ENCODE measurements around the gene IL15RA. TPM values are rescaled to one million over a fixed set of nuclear protein-coding genes. Genes with fewer than 3 reads are reported as not detected.

Gene IL15RA, protein sequence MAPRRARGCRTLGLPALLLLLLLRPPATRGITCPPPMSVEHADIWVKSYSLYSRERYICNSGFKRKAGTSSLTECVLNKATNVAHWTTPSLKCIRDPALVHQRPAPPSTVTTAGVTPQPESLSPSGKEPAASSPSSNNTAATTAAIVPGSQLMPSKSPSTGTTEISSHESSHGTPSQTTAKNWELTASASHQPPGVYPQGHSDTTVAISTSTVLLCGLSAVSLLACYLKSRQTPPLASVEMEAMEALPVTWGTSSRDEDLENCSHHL
- total RNA-seq (10 to 100 TPM; 14.7 to 46.2 TPM), polyA plus RNA-seq (ENCODE audit: insufficient read length in 6 of 6) (1 to 10 TPM; 4.4 to 9.1 (median 6.3) TPM)
- long read RNA-seq, donor 1, partial matches to known transcripts = 0 of 2 reads
- long read RNA-seq, donor 1, other reads (novel, unspliced or antisense) = 0 of 2 reads
- long read RNA-seq, donor 2, partial matches to known transcripts = 0 of 1 reads
- long read RNA-seq, donor 2, other reads (novel, unspliced or antisense) = 0 of 1 reads
- long read RNA-seq, donor 3 = 0 reads
- long read RNA-seq, donor 4, partial matches to known transcripts = 0 of 11 reads
- long read RNA-seq, donor 4, other reads (novel, unspliced or antisense) = 3 of 11 reads
- long read RNA-seq, donor 5, partial matches to known transcripts = 0 of 1 reads
- long read RNA-seq, donor 5, other reads (novel, unspliced or antisense) = 0 of 1 reads
- long read RNA-seq, donor 6, partial matches to known transcripts = 0 of 1 reads
- long read RNA-seq, donor 6, other reads (novel, unspliced or antisense) = 0 of 1 reads
- long read RNA-seq, donor 7 = 0 reads
- long read RNA-seq, donor 8, partial matches to known transcripts = 0 of 2 reads
- long read RNA-seq, donor 8, other reads (novel, unspliced or antisense) = 0 of 2 reads
- long read RNA-seq, donor 9 = 0 reads
- long read RNA-seq, donor 10, transcript IL15RA-204 (7 exons, 1,626 nt) = major isoform, 5 of 17 reads
- long read RNA-seq, donor 10, partial matches to known transcripts = 0 of 17 reads
- long read RNA-seq, donor 10, other reads (novel, unspliced or antisense) = 6 of 17 reads
- long read RNA-seq, donor 11 = 0 reads
- long read RNA-seq, donor 12 = 0 reads

DNA sequence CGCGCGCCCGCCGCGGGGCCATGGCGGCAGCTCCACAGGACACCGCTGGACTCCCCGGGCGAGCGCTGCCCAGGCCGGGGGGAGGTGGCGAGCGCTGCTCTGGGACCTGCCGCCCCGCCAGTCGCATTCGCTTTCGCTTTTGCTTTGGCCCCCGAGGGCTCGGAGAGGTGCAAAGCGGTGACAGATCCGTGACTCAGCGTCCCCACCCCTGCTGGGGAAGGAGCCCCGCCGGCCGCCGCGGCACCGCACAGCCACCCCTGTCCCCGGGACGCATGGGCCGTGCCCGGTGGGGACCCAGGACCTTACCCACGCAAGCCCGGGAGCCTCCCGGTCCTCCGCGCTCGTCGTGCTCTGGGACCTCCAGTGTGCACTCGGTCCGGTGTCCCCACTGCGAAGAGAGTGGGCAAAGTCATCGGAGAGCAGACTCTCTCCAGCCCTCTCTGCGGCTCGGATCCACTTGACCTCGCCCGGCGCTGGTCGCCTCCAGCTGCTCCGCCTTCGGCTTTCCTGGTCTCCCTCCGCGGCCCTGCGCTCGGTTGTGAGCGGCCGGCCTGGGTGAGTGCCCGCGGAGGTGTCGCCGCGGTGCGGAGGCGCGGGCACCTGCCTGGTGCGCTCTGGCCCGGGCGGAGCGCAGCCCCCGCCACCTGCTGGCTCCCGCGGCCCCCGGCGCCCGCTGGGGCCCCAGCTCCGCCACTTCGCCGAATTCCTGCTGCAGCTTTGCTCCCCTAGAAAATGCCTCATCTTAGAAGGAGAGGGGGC lies at the start of gene IL15RA:
IL15RA (minus strand) TSS at position 73 of the 759 bp plus-strand sequence; CDS start at position 22, 51 bp downstream.
- H3K27me3 ChIP-seq = no peaks in the 10 kb centered on the region
- no peaks in the 10 kb centered on the region for H3K36me3 ChIP-seq
- intact Hi-C loops (cut with DNase I) = no loop called here
- H3K4me3 ChIP-seq = peak within 1 kb of the TSS; percentile 79 to 92
- TF ChIP-seq, protein P1, sequence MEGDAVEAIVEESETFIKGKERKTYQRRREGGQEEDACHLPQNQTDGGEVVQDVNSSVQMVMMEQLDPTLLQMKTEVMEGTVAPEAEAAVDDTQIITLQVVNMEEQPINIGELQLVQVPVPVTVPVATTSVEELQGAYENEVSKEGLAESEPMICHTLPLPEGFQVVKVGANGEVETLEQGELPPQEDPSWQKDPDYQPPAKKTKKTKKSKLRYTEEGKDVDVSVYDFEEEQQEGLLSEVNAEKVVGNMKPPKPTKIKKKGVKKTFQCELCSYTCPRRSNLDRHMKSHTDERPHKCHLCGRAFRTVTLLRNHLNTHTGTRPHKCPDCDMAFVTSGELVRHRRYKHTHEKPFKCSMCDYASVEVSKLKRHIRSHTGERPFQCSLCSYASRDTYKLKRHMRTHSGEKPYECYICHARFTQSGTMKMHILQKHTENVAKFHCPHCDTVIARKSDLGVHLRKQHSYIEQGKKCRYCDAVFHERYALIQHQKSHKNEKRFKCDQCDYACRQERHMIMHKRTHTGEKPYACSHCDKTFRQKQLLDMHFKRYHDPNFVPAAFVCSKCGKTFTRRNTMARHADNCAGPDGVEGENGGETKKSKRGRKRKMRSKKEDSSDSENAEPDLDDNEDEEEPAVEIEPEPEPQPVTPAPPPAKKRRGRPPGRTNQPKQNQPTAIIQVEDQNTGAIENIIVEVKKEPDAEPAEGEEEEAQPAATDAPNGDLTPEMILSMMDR (IDR thresholded peaks at IDR 0.05) = peak in 1 of 2 donors; percentile 13
- ATAC-seq (peak; percentile 85), DNase-seq (peak; percentile 54 to 96 (median 78))
- H3K4me1 ChIP-seq = peaks cover 0 to 45% of the 10 kb centered on the region in 2 donors
- H3K27ac ChIP-seq = peak within 1 kb of the TSS; percentile 97 to 98
- no peaks in the 10 kb centered on the region for H3K9me3 ChIP-seq

DNA sequence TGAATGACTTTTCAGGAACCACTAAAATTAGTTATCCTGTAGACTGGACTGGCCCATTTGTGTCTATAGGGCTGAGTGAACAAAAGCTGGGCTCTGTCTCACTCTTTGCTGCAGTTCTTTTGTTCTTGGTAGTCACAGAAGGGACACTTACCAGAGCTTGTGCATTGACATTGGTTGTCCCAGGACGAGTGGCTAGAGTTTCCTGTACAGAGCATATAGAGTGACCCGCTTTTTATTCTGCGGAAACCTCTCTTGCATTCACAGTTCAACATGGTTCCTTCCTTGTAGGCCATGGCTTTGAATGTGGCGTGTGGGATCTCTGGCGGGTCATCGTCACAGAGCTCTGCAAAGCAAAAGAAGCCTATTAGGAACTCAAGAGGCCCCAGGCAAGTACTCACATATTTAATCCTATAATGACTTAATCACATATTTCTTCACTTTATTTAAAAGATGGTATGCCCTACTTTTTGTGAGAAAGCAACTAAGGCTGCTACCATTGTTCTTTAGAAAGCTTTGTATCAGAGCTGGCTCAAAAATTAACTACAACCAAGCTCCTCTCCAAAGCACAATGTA lies 48.4 kb upstream of the IL15RA start:
- intact Hi-C loops (cut with DNase I) = no loop called here
- H3K27me3 ChIP-seq = no peaks in the 10 kb centered on the region
- ATAC-seq (no peak), DNase-seq (no peak)
- no peaks in the 10 kb centered on the region for H3K4me1 ChIP-seq
- no peak overlapping the region for H3K4me3 ChIP-seq
- no peak overlapping the region for H3K27ac ChIP-seq
- TF ChIP-seq, protein P1 (IDR thresholded peaks at IDR 0.05) = no peak
- no peaks in the 10 kb centered on the region for H3K36me3 ChIP-seq
- H3K9me3 ChIP-seq = peaks cover 0 to 5% of the 10 kb centered on the region in 2 donors

DNA sequence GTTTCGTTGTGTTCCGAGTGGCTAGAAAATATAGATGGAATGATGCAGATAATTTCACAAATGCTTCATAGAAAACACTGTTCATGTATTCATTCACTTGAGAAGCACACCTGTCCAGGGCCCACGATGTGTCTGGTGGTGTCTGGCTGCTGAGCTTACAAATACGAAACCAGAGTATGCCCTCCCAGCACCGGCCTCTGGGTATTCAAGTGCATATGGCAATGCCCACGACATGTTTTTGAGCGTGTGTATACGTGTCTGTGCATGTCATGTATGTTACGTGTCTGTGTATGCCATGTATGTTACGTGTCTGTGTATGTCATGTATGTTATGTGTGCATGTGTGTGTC lies 47.0 kb upstream of the IL15RA start:
- H3K27ac ChIP-seq = no peak overlapping the region
- no peaks in the 10 kb centered on the region for H3K9me3 ChIP-seq
- no peaks in the 10 kb centered on the region for H3K36me3 ChIP-seq
- intact Hi-C loops (cut with DNase I) = no loop called here
- ATAC-seq (no peak), DNase-seq (no peak)
- H3K27me3 ChIP-seq = no peaks in the 10 kb centered on the region
- no peaks in the 10 kb centered on the region for H3K4me1 ChIP-seq
- TF ChIP-seq, protein P1 (IDR thresholded peaks at IDR 0.05) = no peak
- H3K4me3 ChIP-seq = no peak overlapping the region

DNA sequence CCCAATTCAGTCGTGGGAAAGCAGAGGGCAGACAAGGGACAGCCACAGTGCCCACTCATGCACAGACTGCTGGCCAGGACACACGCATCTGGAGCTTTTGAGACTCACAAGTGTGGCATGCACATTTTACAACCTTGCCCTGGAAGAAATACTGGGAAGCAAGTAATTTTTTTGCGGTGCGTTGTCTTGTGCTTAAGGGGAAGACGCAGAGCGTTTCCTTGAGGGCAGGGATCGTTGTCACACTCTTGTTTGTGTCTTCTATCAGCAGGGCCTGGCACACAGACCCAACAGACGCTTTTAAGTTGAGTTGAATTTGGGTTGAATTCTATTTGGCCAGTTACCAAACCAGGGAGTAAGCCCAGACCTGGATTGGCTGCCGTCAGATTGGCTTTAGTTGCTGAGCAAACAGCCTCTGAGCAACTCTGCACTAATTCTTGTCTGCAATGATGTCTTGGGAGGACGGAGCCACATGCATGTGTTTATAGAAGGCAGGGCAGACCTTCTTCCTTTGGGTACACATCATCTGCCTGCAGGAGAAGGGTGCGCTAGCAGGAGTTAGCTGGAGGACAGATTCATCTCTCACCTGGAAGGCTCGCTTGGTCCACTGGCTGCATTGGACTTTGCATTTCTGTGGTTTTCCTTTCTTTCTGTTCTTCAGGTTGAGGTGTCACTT lies 46.5 kb upstream of the IL15RA start:
- no peaks in the 10 kb centered on the region for H3K9me3 ChIP-seq
- no peak overlapping the region for H3K4me3 ChIP-seq
- H3K36me3 ChIP-seq = no peaks in the 10 kb centered on the region
- intact Hi-C loops (cut with DNase I) = no loop called here
- H3K27me3 ChIP-seq = no peaks in the 10 kb centered on the region
- TF ChIP-seq, protein P1 (IDR thresholded peaks at IDR 0.05) = no peak
- no peak overlapping the region for H3K27ac ChIP-seq
- DNase-seq = peak in 1 of 4 donors; percentile 35
- ATAC-seq = no peak
- no peaks in the 10 kb centered on the region for H3K4me1 ChIP-seq
